Activated CD8-positive, alpha-beta T cell treated with anti-CD3 and anti-CD28 coated beads, Interleukin-2, amount 10 ng/mL, durations not matched to agents 7 days and 5 days (primary cell): ENCODE data around the gene SNX11. TPM values are rescaled to one million over a fixed set of nuclear protein-coding genes. Genes with fewer than 3 reads are reported as not detected.

Source experiments
- ATAC-seq: fragments of 150-1000 bp; cut with Tn5 transposase; one replicate; pipeline ENCODE4 v1.10.0; 2021; ENCODE audit warnings: moderate library complexity
- CTCF ChIA-PET: fragments of 350-600 bp; sonication (Branson Sonifier 250); formaldehyde crosslinking; loops from one replicate; lab custom pipeline; 2021; ENCODE audit warnings: antibody characterized with exemption; lab: Charles Lee
- POLR2A ChIA-PET: fragments of 350-600 bp; sonication (Branson Sonifier 250); formaldehyde crosslinking; loops from one replicate; lab custom pipeline; 2021; ENCODE audit warnings: antibody characterized with exemption; lab: Charles Lee
- DNase-seq: peaks from one replicate; pipeline ENCODE4 v3.0.0-alpha.2; 2020
- H3K27ac Mint-ChIP-seq: one replicate; pipeline ENCODE4 v1.8.0; 2021; ENCODE audit warnings: mild to moderate bottlenecking, mixed read lengths
- H3K27me3 Mint-ChIP-seq: one replicate; pipeline ENCODE4 v1.8.0; 2021; ENCODE audit warnings: low read depth, mixed read lengths
- H3K36me3 Mint-ChIP-seq: one replicate; pipeline ENCODE4 v1.8.0; 2021; ENCODE audit warnings: low read depth, mixed read lengths
- H3K4me1 Mint-ChIP-seq: one replicate; pipeline ENCODE4 v1.8.0; 2021; ENCODE audit warnings: low read depth, mixed read lengths
- H3K4me3 Mint-ChIP-seq: one replicate; pipeline ENCODE4 v1.8.0; 2021; ENCODE audit warnings: mild to moderate bottlenecking, mixed read lengths
- H3K9me3 Mint-ChIP-seq: one replicate; pipeline ENCODE4 v1.8.0; 2022; ENCODE audit warnings: mixed read lengths; ENCODE audit not compliant: insufficient read depth
- total RNA-seq, 2 experiments: library from RNA; stranded (reverse); gene quantifications; one replicate each; pipeline ENCODE4 v1.2.3, GENCODE V29; 2021

SNX11 gene
- total RNA-seq, 2 experiments from 2014 or later = 33.3 to 34.2 TPM

GRCh38 chr17:48131216-48131824, 23.8 kb downstream of the SNX11 start:
- peak overlapping the region; percentile 39 for H3K27ac Mint-ChIP-seq
- ChIA-PET POLR2A (no interaction called here), CTCF (interaction anchor here (0.7 to 9.3 kb wide), 12 partner anchors 12 to 105 kb away, joined by 3 to 111 read pairs (median 4); no protein-coding TSS in a partner anchor)
- peaks cover 5% of the 10 kb centered on the region for H3K4me1 Mint-ChIP-seq
- H3K27me3 Mint-ChIP-seq = no peaks in the 10 kb centered on the region
- DNase-seq = peak; percentile 70
- H3K9me3 Mint-ChIP-seq = no peaks in the 10 kb centered on the region
- no peak overlapping the region for H3K4me3 Mint-ChIP-seq
- peak; percentile 80 for ATAC-seq
- H3K36me3 Mint-ChIP-seq = peaks cover 18% of the 10 kb centered on the region

GRCh38 chr17:48132385-48132784, 24.8 kb downstream of the SNX11 start:
- Mint-ChIP-seq H3K27me3 (no peaks in the 10 kb centered on the region), H3K9me3 (no peaks in the 10 kb centered on the region), H3K4me1 (peaks cover 5% of the 10 kb centered on the region), H3K36me3 (peaks cover 13% of the 10 kb centered on the region), H3K27ac (peak overlapping the region; percentile 68), H3K4me3 (no peak overlapping the region)
- CTCF ChIA-PET = interaction anchor here (0.7 to 9.3 kb wide), 6 partner anchors 8 to 107 kb away, joined by 3 to 111 read pairs (median 6); no protein-coding TSS in a partner anchor
- DNase-seq (no peak), ATAC-seq (no peak)
- POLR2A ChIA-PET = no interaction called here

- DNase-seq (no peak), ATAC-seq (no peak)
- Mint-ChIP-seq H3K27me3 (no peaks in the 10 kb centered on the region), H3K36me3 (peaks cover 20% of the 10 kb centered on the region), H3K4me3 (no peak overlapping the region), H3K27ac (no peak overlapping the region), H3K9me3 (no peaks in the 10 kb centered on the region), H3K4me1 (peaks cover 5% of the 10 kb centered on the region)
- ChIA-PET POLR2A (no interaction called here), CTCF (interaction anchor here (1.1 to 2.9 kb wide), 4 partner anchors 11 to 458 kb away, joined by 3 to 15 read pairs (median 7); partner anchors contain the start of gene HOXB5)
These were observed 27.4 kb downstream of the SNX11 start for GRCh38 chr17:48134912-48135480.

GRCh38 chr17:48137656-48138055, 30.1 kb downstream of the SNX11 start:
- no peak overlapping the region for H3K27ac Mint-ChIP-seq
- H3K9me3 Mint-ChIP-seq = no peaks in the 10 kb centered on the region
- ChIA-PET POLR2A (no interaction called here), CTCF (interaction anchor here (1.6 kb wide), 1 partner anchor 58 kb away, joined by 7 read pairs; no protein-coding TSS in a partner anchor)
- no peak for ATAC-seq
- H3K27me3 Mint-ChIP-seq = no peaks in the 10 kb centered on the region
- H3K4me1 Mint-ChIP-seq = peaks cover 4% of the 10 kb centered on the region
- H3K4me3 Mint-ChIP-seq = no peak overlapping the region
- no peak for DNase-seq
- H3K36me3 Mint-ChIP-seq = peaks cover 24% of the 10 kb centered on the region

GRCh38 chr17:48139944-48140343, 32.4 kb downstream of the SNX11 start:
- Mint-ChIP-seq H3K36me3 (peaks cover 35% of the 10 kb centered on the region), H3K4me1 (peaks cover 4% of the 10 kb centered on the region), H3K27ac (peak overlapping the region; percentile 49), H3K27me3 (no peaks in the 10 kb centered on the region), H3K9me3 (no peaks in the 10 kb centered on the region), H3K4me3 (no peak overlapping the region)
- ChIA-PET POLR2A (no interaction called here), CTCF (interaction anchor here (1.5 to 1.9 kb wide), 2 partner anchors 14 to 60 kb away, joined by 3 to 7 read pairs; no protein-coding TSS in a partner anchor)
- ATAC-seq (no peak), DNase-seq (no peak)

- DNase-seq (no peak), ATAC-seq (no peak)
- H3K36me3 Mint-ChIP-seq = peaks cover 32% of the 10 kb centered on the region
- peaks cover 6% of the 10 kb centered on the region for H3K4me1 Mint-ChIP-seq
- no peaks in the 10 kb centered on the region for H3K27me3 Mint-ChIP-seq
- H3K27ac Mint-ChIP-seq = no peak overlapping the region
- H3K4me3 Mint-ChIP-seq = no peak overlapping the region
- ChIA-PET CTCF (interaction anchor here (0.7 to 1.4 kb wide), 3 partner anchors 16 to 475 kb away, joined by 3 to 4 read pairs (median 3); no protein-coding TSS in a partner anchor), POLR2A (no interaction called here)
- H3K9me3 Mint-ChIP-seq = no peaks in the 10 kb centered on the region
These were observed 36.1 kb downstream of the SNX11 start for GRCh38 chr17:48143629-48144028.

- H3K4me1 Mint-ChIP-seq = peaks cover 6% of the 10 kb centered on the region
- H3K4me3 Mint-ChIP-seq = no peak overlapping the region
- no peak overlapping the region for H3K27ac Mint-ChIP-seq
- CTCF ChIA-PET = interaction anchor here (1.0 kb wide), 1 partner anchor 474 kb away, joined by 3 read pairs; no protein-coding TSS in a partner anchor
- POLR2A ChIA-PET = no interaction called here
- no peaks in the 10 kb centered on the region for H3K27me3 Mint-ChIP-seq
- DNase-seq = no peak
- H3K36me3 Mint-ChIP-seq = peaks cover 32% of the 10 kb centered on the region
- no peak for ATAC-seq
- H3K9me3 Mint-ChIP-seq = no peaks in the 10 kb centered on the region
These were observed 36.7 kb downstream of the SNX11 start for GRCh38 chr17:48144231-48144630.

- ChIA-PET POLR2A (no interaction called here), CTCF (no interaction called here)
- H3K27ac Mint-ChIP-seq = no peak overlapping the region
- no peaks in the 10 kb centered on the region for H3K9me3 Mint-ChIP-seq
- ATAC-seq = no peak
- peaks cover 5% of the 10 kb centered on the region for H3K4me1 Mint-ChIP-seq
- no peaks in the 10 kb centered on the region for H3K27me3 Mint-ChIP-seq
- peaks cover 25% of the 10 kb centered on the region for H3K36me3 Mint-ChIP-seq
- no peak for DNase-seq
- H3K4me3 Mint-ChIP-seq = no peak overlapping the region
These were observed 37.6 kb downstream of the SNX11 start for GRCh38 chr17:48144976-48145798.

GRCh38 chr17:48148029-48148770, 40.6 kb downstream of the SNX11 start:
- ATAC-seq = no peak
- H3K36me3 Mint-ChIP-seq = peaks cover 20% of the 10 kb centered on the region
- no peaks in the 10 kb centered on the region for H3K27me3 Mint-ChIP-seq
- no peaks in the 10 kb centered on the region for H3K9me3 Mint-ChIP-seq
- POLR2A ChIA-PET = no interaction called here
- H3K4me1 Mint-ChIP-seq = peaks cover 2% of the 10 kb centered on the region
- no peak overlapping the region for H3K27ac Mint-ChIP-seq
- CTCF ChIA-PET = interaction anchor here (1.5 kb wide), 2 partner anchors 19 to 445 kb away, joined by 3 to 5 read pairs; partner anchors contain the start of gene HOXB5
- no peak overlapping the region for H3K4me3 Mint-ChIP-seq
- no peak for DNase-seq

GRCh38 chr17:48148854-48149786, 41.6 kb downstream of the SNX11 start:
- POLR2A ChIA-PET = no interaction called here
- ATAC-seq (no peak), DNase-seq (no peak)
- H3K36me3 Mint-ChIP-seq = peaks cover 22% of the 10 kb centered on the region
- no peak overlapping the region for H3K4me3 Mint-ChIP-seq
- no peaks in the 10 kb centered on the region for H3K9me3 Mint-ChIP-seq
- H3K27ac Mint-ChIP-seq = no peak overlapping the region
- H3K27me3 Mint-ChIP-seq = no peaks in the 10 kb centered on the region
- CTCF ChIA-PET = interaction anchor here (0.8 to 1.5 kb wide), 2 partner anchors 20 to 122 kb away, joined by 4 to 5 read pairs; no protein-coding TSS in a partner anchor
- H3K4me1 Mint-ChIP-seq = peaks cover 2% of the 10 kb centered on the region
